H1 (cell line): Measurements from ENCODE around the gene XRN2.

Experiments
- ATF3 ChIP-seq: IDR thresholded peaks from 2 replicates; pipeline ENCODE4 v1.6.1; 2011; ENCODE audit warnings: low read depth, mild to moderate bottlenecking, low read length; ENCODE audit not compliant: insufficient read depth
- CTCF ChIP-seq, 3 experiments: IDR thresholded peaks; 1 replicate in 2 of 3; 2 replicates in 1 of 3; pipeline versions ENCODE4 v1.5.1 to v1.6.1; 2011; ENCODE audit warnings: low read length in 3 of 3, mild to moderate bottlenecking in 3 of 3, inconsistent platforms in 2 of 3, low read depth in 1 of 3, moderate library complexity in 1 of 3; ENCODE audit not compliant: insufficient read depth in 1 of 3; ENCODE audit errors: control extremely low read depth in 1 of 3
- E2F6 ChIP-seq: IDR thresholded peaks from 2 replicates; pipeline ENCODE4 v1.6.1; 2012; ENCODE audit warnings: inconsistent platforms
- EGR1 ChIP-seq: IDR thresholded peaks from 2 replicates; pipeline ENCODE4 v1.6.1; 2011; ENCODE audit warnings: low read depth, low read length, borderline replicate concordance
- EP300 ChIP-seq, 2 experiments: IDR thresholded peaks; 1 replicate in 1 of 2; 2 replicates in 1 of 2; pipeline ENCODE4 v1.6.1; 2011 to 2012; ENCODE audit warnings: low read depth in 2 of 2, low read length in 2 of 2, mild to moderate bottlenecking in 2 of 2, borderline replicate concordance in 1 of 2, inconsistent platforms in 1 of 2, moderate library complexity in 1 of 2
- EZH2 ChIP-seq: fragments of 200-600 bp; sonication (generic); IDR thresholded peaks from 2 replicates; pipeline ENCODE4 v1.7.1; 2012; ENCODE audit warnings: low read depth, mild to moderate bottlenecking, moderate library complexity, low read length, inconsistent platforms; ENCODE audit not compliant: severe bottlenecking
- GABPA ChIP-seq: IDR thresholded peaks from 2 replicates; pipeline ENCODE4 v1.6.1; 2011; ENCODE audit warnings: mild to moderate bottlenecking, low read length, moderate library complexity, borderline replicate concordance; ENCODE audit not compliant: insufficient read depth
- HDAC6 ChIP-seq: IDR thresholded peaks from one replicate; pipeline ENCODE4 v1.7.1; 2012; ENCODE audit warnings: low read depth, mild to moderate bottlenecking, inconsistent platforms, low read length, moderate library complexity
- SIX5 ChIP-seq: IDR thresholded peaks from 2 replicates; pipeline ENCODE4 v1.6.1; 2011; ENCODE audit warnings: mild to moderate bottlenecking, low read depth, low read length
- SUZ12 ChIP-seq: fragments of 200-600 bp; sonication (generic); IDR thresholded peaks from 2 replicates; pipeline ENCODE4 v1.6.1; 2012; ENCODE audit warnings: mild to moderate bottlenecking, inconsistent platforms, low read length, moderate library complexity, mixed read lengths
- TBP ChIP-seq: IDR thresholded peaks from 2 replicates; pipeline ENCODE4 v1.6.1; 2011; ENCODE audit warnings: low read depth, low read length, improper control_type of control experiment
- ZNF274 ChIP-seq: IDR thresholded peaks from 2 replicates; pipeline ENCODE4 v1.7.0; 2012; ENCODE audit warnings: low read length, borderline replicate concordance; ENCODE audit errors: extremely low read depth

- no peak for TF ChIP-seq CTCF (IDR thresholded peaks at IDR 0.05; ENCODE audit: control extremely low read depth in 1 of 3, insufficient read depth in 1 of 3, low read depth in 1 of 3, low read length in 3 of 3)
- no peak for TF ChIP-seq E2F6
- TF ChIP-seq ZNF274, result no peak
- no peak for TF ChIP-seq EP300 (IDR thresholded peaks at IDR 0.05; ENCODE audit: borderline replicate concordance in 1 of 2, low read depth in 2 of 2, low read length in 2 of 2)
- TF ChIP-seq GABPA, result no peak
- TF ChIP-seq EGR1, result no peak
- TF ChIP-seq HDAC6, result no peak
- TF ChIP-seq EZH2, result no peak
- no peak for TF ChIP-seq SUZ12
- no peak for TF ChIP-seq TBP
- TF ChIP-seq SIX5, result no peak
- TF ChIP-seq ATF3, result no peak
Measured at GRCh38 chr20:21312813-21313474, 9.8 kb downstream of the XRN2 start.
